Measurements from ENCODE around the gene CYP4V2.

The CYP4V2 gene

DNA sequence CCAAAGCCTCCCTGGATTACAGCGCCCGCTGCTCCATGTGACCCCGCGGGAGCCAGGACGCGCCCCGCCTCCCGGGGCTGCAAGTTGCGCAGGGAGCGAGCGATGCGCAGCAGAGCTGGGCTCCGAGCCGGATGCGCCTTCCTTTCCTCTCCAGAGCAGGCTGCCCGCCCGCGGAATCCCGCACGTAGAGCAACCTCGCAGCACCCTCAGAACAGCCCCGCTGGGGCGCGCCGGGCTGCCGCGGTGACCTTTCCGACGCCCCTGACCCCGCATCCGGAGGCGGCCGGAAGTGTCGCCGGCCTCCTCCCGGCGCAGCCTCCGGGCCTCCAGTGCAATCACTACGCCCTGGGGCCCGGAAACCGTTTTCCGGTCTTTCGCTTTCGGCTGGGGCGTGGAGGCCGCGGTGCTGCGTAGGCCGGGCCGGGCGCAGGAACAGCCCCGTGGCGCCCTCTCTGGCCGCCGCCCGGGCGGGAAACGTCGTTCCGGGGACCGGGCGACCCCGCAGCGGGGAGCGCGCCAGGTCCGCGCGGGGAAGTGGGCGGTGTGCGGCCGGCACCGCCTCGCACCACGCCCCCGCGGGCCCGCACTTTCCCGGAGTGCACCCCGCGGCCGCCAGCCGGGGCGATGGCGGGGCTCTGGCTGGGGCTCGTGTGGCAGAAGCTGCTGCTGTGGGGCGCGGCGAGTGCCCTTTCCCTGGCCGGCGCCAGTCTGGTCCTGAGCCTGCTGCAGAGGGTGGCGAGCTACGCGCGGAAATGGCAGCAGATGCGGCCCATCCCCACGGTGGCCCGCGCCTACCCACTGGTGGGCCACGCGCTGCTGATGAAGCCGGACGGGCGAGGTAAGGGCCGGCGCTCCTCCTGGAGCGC lies at the start of gene CYP4V2:
TSS of gene CYP4V2 (plus strand) at position 368 of the 866 bp plus-strand sequence. CDS start at position 625, 257 bp downstream.
- peak; percentile 73 for DNase-seq (ENCODE audit: low spot score)

DNA sequence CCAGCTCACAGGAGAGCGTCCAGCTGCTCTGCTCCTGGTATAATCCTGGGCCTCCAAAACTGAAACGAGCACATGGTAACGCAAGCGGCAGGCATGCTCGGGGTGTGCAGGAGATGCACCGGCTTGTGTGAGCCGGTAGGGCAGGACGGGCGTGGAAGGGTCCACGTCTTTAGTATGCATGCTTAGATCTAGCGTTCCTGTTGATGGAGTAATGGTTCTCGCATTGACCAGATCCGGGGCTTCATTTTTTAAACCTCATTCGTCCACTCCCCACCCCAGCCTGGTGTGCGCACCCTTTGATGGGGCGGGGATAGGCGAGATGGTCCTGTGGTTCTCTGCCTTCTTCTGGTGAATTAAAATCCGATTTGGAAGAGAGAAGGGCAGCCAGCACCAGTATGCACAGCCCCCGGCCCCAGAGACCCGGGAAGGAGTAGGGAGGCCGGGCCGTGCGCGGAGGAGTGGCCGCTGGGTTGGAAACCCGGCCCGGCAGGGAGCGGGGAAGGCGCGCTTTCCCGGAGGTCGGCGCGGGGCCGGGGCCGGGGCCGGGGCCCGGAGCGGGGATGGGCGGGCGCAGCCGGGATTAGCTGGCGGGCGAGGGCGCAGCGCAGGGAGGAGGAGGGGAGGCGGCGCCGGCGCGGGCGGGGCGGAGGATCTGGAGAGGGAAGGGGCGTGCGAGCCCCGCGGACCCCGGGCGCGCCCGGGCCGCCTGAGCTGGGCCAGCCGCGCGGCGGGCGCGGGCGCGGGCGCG lies 47.0 kb upstream of the CYP4V2 start:
- DNase-seq (ENCODE audit: low spot score): peak; percentile 36

GRCh38 chr4:186144946-186145569 lies 46.3 kb upstream of the CYP4V2 start:
- peak; percentile 36 for DNase-seq (ENCODE audit: low spot score)

DNA sequence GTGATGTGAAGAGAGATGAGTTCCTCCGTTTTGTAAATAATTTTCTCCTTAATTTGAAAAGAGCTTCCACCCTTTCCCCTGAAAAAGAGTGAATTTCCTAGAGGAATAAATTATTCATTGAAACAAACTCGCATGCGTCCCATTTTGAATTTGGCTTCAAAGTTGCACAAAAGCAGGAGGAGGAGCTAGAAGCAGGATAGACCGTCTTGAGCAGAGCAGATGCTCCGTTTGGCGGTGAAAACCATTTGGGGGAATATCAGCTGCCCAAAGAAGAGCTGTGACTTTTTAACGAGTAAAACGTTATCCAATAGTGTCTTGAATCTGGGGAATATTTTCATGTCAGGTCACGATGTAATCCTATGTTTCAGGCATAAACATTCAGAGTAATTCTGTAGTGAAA lies 44.9 kb upstream of the CYP4V2 start:
- no peak for DNase-seq (ENCODE audit: low spot score)

- no peak for DNase-seq (ENCODE audit: low spot score)
Observed at GRCh38 chr4:186148336-186148975, 42.9 kb upstream of the CYP4V2 start.

- DNase-seq (ENCODE audit: low spot score): peak; percentile 16
Observed at GRCh38 chr4:186149872-186150271, 41.5 kb upstream of the CYP4V2 start.

- DNase-seq (ENCODE audit: low spot score): no peak
Observed at GRCh38 chr4:186150926-186151325, 40.4 kb upstream of the CYP4V2 start.

DNA sequence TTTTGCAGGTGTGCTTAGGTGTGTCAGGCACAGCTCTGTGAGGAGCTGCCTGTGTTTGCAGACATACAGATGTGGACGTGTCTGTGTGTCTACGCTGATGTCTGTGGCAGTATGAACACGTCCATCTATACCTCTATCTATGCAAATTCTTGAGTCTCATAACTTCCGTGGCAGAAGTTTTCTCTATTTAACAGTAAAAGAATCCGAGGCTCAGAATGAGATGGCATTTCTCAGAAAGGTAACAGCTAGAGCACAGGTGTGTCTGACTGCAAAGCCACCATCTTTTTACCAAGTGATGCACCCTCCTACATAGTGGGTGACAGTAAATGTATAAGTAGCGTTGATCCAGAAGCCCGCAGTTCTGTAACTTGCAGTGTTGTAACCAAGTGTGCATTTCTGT lies 39.9 kb upstream of the CYP4V2 start:
- no peak for DNase-seq (ENCODE audit: low spot score)

GRCh38 chr4:186158021-186158813 lies 33.1 kb upstream of the CYP4V2 start:
- no peak for DNase-seq (ENCODE audit: low spot score)

DNA sequence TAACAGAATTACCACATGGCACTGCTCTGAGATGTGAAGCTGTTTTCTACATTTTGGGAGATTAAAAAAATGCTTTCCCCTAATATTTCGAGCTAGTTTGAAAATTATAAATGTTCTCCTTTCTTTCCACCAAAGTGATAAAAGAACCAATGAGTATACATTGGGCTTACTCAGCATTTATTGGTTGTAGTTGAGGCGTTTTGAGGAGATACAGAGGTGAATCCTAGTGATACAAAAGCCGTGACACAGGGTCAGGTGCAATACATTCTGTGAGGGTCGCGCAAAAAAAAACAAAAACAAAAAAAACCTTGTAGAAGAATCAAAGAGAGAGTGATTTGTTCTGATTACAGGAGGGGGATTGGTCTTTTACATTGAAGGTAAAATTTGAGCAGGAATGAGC lies 32.4 kb upstream of the CYP4V2 start:
- DNase-seq (ENCODE audit: low spot score): no peak

DNA sequence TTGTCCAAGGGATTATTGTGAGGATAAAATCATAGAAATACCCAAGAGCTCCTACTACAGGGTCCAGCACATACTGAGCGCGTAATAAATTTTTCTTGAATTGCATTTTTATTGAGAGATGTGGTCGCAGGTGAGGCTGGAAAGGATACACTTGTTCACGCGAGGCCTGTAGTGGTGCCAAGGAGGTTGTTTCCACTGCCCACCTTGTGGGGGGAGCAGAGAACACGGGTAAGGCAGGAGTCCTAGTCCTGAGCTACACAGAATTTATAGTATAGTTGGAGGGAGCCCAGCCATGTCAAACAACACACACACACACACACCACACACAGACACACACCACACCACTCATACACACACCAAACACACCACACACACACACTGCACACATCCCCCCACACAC lies 31.8 kb upstream of the CYP4V2 start:
- no peak for DNase-seq (ENCODE audit: low spot score)

DNA sequence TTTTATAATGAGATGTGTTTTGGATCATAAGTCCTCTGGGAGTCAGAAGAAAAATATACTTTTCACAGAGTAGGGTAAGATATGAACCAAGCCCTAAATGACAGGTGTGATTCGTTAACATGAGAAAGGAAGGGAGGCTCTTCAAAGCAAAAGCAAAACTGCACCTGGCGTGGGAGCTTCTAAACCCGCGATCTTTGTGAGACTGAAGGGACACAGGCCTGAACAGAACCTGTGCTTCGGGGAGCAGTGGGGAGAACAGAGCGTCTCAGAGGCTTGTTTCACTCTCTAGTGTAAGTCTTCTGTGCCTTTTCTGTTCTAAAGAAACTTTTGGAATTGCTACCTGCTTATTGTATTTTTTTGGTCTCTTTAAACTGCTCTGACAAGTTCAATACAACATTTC lies 30.2 kb upstream of the CYP4V2 start:
- peak; percentile 27 for DNase-seq (ENCODE audit: low spot score)

DNA sequence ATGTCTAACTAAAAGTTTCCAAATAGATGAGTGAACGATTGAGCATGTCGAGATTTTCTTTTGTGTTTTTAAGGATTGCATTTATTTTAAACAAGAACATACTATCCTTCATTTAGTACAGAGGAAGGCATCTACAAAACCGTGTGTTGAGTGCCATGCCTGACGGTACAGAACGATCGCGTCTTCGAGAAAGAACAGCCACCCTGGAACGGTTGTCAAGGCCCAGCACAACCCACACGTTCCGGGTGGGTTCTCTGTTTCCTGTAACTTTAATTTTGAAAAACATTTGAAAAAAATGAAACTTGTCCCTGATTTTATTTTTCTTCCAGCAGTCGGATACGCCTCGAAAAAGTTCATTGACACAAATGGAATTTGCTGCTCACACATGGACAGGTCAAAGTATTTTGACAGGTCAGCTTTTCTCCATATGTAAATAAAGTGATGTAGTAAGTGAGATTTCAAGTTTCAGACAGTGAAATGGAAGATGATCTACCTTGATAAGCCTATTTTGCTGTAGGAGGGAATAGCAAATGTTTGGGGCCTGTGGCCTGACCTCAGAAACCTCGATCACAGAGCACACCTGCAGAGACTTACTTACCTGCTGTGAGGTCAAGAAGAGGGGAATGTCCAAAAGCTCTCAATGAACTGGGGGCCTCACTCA lies 24.4 kb upstream of the CYP4V2 start:
- DNase-seq (ENCODE audit: low spot score): no peak

DNA sequence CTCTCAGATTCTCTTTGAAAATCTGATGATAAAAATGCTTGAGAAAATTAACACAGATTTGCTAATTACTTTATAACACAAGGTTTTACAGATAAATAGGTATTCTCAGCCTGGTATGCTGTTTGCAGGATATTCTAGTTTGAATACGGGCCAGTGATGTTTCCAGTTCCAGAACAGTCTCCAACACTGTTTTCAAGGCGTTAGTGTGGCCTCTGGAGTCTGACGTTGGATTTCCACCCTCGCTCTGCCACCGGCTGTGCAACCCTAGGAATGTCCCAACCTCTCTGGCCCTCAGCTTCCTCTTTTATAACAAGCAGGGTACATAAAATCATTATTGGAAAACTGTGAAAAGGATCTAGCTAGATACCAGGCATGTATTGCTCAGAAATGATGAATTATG lies 23.8 kb upstream of the CYP4V2 start:
- DNase-seq (ENCODE audit: low spot score): no peak

DNA sequence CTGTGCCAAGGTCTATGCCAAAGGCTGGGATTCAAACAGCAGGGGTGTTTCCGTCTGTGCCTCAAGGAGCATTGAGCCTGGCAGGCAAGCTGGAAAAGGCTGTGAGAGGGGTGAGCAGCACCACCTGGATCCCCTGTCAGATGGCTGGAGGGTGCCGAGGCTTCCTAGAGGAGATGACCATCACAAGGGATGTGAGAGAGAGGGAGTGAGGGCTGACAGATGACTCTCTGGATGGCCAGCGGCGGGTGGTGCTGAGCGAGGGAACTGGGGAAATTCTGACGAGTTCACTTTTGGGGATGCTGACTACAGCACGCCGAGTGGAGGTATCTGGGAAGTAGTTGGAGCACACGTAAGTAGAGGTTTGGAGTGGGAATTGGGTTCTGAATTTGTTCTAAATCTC lies 22.6 kb upstream of the CYP4V2 start:
- DNase-seq (ENCODE audit: low spot score): no peak

DNA sequence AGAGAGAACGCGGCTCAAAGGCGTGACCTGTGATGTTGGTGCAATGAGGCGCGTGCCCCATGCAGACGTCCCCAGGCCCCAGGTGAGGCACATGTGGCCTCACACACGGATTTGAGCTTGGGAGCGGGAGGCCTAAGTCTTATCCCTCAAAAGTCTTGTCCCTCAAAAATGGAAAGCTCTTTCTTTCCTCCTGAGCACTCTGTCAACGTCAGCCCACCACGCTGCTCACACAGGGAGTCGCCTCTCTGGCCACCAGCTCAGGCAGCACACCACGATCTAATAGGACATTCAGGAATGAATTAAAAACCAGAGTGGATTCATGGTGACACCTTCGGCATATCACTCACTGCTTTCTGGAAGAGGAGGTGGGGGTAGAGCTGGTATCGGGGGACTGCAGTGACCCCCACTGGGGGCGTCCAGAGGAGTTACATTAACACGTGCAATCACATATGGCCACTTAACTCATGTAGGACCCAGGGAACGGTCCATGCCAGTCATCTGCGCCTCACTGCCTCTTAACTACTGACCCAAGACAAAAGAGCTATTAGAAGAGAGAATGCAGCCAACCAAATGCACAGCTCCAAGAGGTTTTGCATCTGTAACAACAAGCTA lies 21.9 kb upstream of the CYP4V2 start:
- no peak for DNase-seq (ENCODE audit: low spot score)

- DNase-seq (ENCODE audit: low spot score): no peak
Observed at GRCh38 chr4:186169945-186170802, 21.2 kb upstream of the CYP4V2 start.

- DNase-seq (ENCODE audit: low spot score): no peak
Observed at GRCh38 chr4:186170966-186171365, 20.4 kb upstream of the CYP4V2 start.

GRCh38 chr4:186172546-186172945 lies 18.8 kb upstream of the CYP4V2 start:
- no peak for DNase-seq (ENCODE audit: low spot score)

DNA sequence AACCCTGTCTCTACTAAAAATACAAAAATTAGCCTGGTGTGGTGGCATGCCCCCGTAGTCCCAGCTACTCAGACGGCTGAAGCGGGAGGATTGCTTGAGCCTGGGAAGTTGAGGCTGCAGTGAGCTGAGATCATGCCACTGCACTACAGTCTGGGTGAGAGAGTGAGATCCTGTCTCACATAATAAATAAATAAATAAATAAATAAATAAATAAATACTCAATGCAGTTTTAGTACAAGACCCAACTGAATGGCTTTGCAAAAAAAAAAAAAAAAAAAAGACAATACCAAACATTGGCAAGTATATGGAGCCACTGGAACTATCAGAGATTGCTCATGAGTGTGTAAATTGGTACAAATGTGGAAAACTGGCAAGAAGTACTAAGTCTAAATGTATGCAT lies 3.3 kb upstream of the CYP4V2 start:
- no peak for DNase-seq (ENCODE audit: low spot score)

Data from SW480 (cell line).